Activated CD8-positive, alpha-beta T cell treated with anti-CD3 and anti-CD28 coated beads, Interleukin-2, amount 10 ng/mL, durations not matched to agents 7 days and 5 days (primary cell): ENCODE data around the gene AP4B1. TPM values are rescaled to one million over a fixed set of nuclear protein-coding genes. Genes with fewer than 3 reads are reported as not detected.

Experiments
- total RNA-seq, 2 experiments: library from RNA; stranded (reverse); gene quantifications; one replicate each; pipeline ENCODE4 v1.2.3, GENCODE V29; 2021

Gene AP4B1
- total RNA-seq, 2 experiments from 2014 or later, result 42.9 to 44.9 TPM

Other genes with a start within 250 kb of the AP4B1 start
- gene PHTF1, start 145.3 kb downstream of the AP4B1 start, total RNA-seq, result 10 to 100 TPM; 24.8 to 25.2 TPM
- 10 to 100 TPM; 27.3 to 29.9 TPM for gene RSBN1, start 92.3 kb downstream of the AP4B1 start, total RNA-seq
- 10 to 100 TPM; 74.8 to 78.9 TPM for gene PTPN22, start 33.1 kb downstream of the AP4B1 start, total RNA-seq
- 1 to 10 TPM; 1.0 to 1.1 TPM for gene BCL2L15, start 17.2 kb downstream of the AP4B1 start, total RNA-seq
- gene DCLRE1B, start 527 bp upstream of the AP4B1 start, total RNA-seq, result 10 to 100 TPM; 19.6 to 19.7 TPM
- 10 to 100 TPM; 89.3 to 92.7 TPM for gene HIPK1, start 24.5 kb upstream of the AP4B1 start, total RNA-seq
- gene OLFML3, start 74.7 kb upstream of the AP4B1 start, total RNA-seq, result under 1 TPM; 0.42 to 0.78 TPM
- gene SYT6, start 249.1 kb upstream of the AP4B1 start, total RNA-seq, result not detected